Mammary epithelial cell (primary cell): ENCODE measurements around the gene SKIC2.
"Not testable (repeated sequence)": the region's sequence is repeated elsewhere in the genome, so short reads cannot be mapped to it uniquely, and the experiment has no call there.

Experiments used
- EZH2 ChIP-seq: IDR thresholded peaks from 2 replicates; pipeline ENCODE4 v1.6.1; 2012; ENCODE audit warnings: low read length, inconsistent platforms, borderline replicate concordance
- TF ChIP-seq, protein P1 (sequence below), 2 donors: IDR thresholded peaks in 1 of 2; conservative IDR thresholded peaks in 1 of 2; 2 replicates each; pipeline ENCODE4 v1.5.1; 2011 to 2012; ENCODE audit warnings: inconsistent platforms in 2 of 2, low read length in 2 of 2, mild to moderate bottlenecking in 2 of 2, control low read depth in 1 of 2, low read depth in 1 of 2; ENCODE audit not compliant: insufficient read depth in 1 of 2; ENCODE audit errors: extremely low read depth in 1 of 2

DNA sequence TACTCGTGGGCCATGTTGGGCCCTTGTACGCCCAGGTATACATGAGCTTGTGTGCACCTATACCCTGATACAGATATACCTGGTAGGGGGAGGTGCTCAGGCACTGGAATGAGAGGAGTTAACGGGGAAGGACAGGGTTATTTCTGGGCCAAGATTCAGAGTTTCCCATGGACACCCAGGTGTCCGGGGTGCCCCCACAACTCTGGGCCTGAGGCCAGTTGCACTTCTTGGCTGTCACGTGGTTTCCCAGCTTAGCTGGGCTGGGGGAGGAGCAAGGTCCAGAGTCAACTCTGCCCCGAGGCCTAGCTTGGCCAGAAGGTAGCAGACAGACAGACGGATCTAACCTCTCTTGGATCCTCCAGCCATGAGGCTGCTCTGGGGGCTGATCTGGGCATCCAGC is 22.8 kb downstream of the SKIC2 start, which contains the start of gene C4A:
- TF ChIP-seq, protein P1, sequence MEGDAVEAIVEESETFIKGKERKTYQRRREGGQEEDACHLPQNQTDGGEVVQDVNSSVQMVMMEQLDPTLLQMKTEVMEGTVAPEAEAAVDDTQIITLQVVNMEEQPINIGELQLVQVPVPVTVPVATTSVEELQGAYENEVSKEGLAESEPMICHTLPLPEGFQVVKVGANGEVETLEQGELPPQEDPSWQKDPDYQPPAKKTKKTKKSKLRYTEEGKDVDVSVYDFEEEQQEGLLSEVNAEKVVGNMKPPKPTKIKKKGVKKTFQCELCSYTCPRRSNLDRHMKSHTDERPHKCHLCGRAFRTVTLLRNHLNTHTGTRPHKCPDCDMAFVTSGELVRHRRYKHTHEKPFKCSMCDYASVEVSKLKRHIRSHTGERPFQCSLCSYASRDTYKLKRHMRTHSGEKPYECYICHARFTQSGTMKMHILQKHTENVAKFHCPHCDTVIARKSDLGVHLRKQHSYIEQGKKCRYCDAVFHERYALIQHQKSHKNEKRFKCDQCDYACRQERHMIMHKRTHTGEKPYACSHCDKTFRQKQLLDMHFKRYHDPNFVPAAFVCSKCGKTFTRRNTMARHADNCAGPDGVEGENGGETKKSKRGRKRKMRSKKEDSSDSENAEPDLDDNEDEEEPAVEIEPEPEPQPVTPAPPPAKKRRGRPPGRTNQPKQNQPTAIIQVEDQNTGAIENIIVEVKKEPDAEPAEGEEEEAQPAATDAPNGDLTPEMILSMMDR (conservative IDR thresholded peaks at IDR 0.05 in 1 of 2, IDR thresholded peaks at IDR 0.05 in 1 of 2; ENCODE audit: extremely low read depth in 1 of 2, insufficient read depth in 1 of 2, low read depth in 1 of 2, low read length in 2 of 2): not testable (repeated sequence)
- not testable (repeated sequence) for TF ChIP-seq EZH2
